HG03175 (cell line): ENCODE results near the gene HNRNPL.
"Not testable (repeated sequence)": the region's sequence is repeated elsewhere in the genome, so short reads cannot be mapped to it uniquely, and the experiment has no call there.

Experiments used
- ATAC-seq: cut with Tn5 transposase; IDR thresholded peaks from one replicate; pipeline ENCODE4 v1.9.1; 2021; ENCODE audit warnings: mild to moderate bottlenecking, moderate library complexity; ENCODE audit not compliant: unreplicated experiment

Gene HNRNPL

GRCh38 chr19:38803543-38803942 lies 46.2 kb downstream of the HNRNPL start:
- no peak for ATAC-seq

GRCh38 chr19:38801359-38802095 lies 48.3 kb downstream of the HNRNPL start:
- no peak for ATAC-seq

GRCh38 chr19:38800577-38801347 lies 49.0 kb downstream of the HNRNPL start:
- no peak for ATAC-seq

DNA sequence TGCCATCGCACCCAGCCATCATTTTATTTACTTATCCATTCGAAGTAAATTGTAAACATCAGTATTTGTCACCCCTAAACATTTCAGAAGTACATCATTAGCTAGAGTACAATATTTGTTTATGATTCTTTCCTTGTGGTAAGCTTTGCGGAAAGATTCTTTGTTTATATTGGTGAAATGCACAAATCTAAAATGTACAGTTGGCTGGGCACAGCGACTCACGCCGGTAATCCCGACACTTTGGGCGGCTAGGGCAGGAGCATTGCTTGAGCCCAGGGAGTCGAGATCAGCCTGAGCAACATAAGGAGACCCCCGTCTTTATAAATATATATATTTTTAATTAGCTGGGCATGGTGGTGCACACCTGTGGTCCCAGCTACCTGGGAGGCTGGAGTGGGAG lies 50.7 kb downstream of the HNRNPL start:
- no peak for ATAC-seq

- not testable (repeated sequence) for ATAC-seq
These were observed 52.0 kb downstream of the HNRNPL start for GRCh38 chr19:38797781-38798180.

GRCh38 chr19:38796154-38796553 lies 53.6 kb downstream of the HNRNPL start:
- ATAC-seq: no peak

DNA sequence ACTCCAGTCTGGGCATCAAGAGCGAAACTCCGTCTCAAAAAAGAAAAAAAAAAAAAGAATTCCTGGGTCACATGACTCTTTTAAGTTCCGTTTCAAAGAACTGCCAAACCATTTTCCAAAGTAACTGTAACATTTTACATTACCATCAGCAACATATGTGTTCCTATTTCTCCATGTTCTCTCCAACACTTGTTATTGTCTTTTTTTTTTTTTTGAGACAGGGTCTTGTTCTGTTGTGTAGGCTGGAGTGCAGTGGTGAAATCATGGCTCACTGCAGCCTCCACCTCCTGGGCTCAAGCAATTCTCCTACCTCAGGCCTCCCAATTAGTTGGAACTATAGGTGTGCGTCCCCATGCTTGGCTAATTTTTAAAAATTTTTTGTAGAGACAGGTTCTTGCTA lies 54.2 kb downstream of the HNRNPL start:
- no peak for ATAC-seq

- no peak for ATAC-seq
These were observed 56.1 kb downstream of the HNRNPL start for GRCh38 chr19:38793671-38794070.

DNA sequence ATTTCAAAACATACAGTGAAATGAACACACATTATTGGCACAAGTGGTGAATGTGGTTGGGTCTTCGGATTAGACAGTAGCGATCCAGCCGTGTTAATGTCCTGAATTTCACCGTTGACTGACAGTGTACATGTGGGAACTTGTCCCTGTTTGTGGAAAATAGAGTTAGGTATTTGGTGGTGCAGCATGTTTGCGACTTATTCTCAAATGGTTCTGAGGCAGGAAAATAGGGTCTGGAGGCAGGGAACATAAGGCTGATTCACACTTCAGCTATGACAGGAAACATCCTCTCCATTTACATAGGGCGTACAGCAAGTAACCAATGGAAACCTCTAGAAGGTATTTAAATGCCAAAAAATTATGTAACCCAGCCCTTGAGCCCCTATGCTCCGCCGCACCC lies 56.6 kb downstream of the HNRNPL start:
- ATAC-seq: no peak

DNA sequence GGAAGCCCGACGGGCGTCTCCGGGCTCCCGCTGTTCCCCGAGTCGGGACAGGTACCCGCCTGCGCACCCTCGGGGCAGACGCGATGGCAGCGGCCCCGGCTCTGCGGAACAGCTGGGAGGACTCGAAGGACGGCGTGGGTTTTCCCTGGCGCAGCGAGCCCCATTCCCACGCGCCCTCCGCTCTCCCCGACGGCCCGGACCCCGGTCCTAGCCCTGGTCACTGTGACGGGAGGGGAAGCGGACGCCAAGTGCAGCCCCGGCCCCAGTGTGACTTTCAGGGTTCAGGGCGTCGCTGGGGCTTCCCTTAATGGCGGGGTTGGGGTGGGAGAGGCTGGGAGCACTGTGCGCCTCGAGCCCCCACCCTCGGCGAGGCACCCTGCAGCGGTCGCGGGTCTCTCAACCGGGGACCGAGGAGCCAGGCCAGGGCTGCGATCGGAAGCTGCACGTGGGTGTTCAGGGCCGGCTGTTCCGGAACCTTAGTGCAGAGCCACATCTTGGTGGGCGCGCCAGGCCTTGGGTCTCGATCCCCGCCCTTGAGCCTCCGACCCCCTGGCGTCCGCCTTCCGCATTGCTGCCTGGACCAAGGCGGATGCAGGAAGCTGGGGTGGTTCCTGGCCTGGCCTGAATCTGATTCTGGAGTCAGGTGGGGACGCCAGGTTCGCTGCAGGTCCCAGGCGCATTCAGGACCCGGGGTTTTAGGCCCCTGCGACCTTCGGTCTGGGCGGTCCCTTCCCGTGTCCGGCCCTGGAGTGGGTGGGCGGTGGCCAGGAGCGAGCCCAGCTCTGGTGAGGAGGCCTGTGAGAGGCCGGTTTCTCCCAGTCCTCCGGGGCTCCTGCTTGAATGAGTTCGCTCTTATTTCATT lies 57.3 kb downstream of the HNRNPL start:
- no peak for ATAC-seq

DNA sequence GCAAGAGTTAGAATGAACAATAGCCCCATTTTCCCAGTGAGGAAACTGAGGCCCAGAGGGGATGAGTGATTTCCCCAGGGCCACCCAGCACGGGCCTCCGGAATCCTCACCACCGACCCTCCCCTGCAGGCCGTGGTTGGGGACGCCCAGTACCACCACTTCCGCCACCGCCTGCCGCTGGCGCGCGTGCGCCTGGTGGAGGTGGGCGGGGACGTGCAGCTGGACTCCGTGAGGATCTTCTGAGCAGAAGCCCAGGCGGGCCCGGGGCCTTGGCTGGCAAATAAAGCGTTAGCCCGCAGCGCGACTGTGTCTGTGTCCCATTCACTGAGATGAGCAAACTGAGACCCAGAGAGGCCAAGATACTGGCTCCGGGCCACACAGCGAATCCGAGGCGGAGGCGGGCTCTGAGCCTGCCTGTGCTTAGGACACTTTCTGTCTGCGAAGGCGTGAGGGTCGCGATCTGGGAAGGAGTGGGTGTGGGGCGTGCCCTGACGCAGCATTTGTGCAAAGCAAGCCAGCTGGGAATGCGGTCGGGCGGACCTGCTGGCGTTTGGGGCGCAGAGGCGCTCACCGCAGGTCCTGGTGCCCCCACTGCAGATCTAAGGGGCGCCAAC lies 58.2 kb downstream of the HNRNPL start:
- ATAC-seq: peak; percentile 73

DNA sequence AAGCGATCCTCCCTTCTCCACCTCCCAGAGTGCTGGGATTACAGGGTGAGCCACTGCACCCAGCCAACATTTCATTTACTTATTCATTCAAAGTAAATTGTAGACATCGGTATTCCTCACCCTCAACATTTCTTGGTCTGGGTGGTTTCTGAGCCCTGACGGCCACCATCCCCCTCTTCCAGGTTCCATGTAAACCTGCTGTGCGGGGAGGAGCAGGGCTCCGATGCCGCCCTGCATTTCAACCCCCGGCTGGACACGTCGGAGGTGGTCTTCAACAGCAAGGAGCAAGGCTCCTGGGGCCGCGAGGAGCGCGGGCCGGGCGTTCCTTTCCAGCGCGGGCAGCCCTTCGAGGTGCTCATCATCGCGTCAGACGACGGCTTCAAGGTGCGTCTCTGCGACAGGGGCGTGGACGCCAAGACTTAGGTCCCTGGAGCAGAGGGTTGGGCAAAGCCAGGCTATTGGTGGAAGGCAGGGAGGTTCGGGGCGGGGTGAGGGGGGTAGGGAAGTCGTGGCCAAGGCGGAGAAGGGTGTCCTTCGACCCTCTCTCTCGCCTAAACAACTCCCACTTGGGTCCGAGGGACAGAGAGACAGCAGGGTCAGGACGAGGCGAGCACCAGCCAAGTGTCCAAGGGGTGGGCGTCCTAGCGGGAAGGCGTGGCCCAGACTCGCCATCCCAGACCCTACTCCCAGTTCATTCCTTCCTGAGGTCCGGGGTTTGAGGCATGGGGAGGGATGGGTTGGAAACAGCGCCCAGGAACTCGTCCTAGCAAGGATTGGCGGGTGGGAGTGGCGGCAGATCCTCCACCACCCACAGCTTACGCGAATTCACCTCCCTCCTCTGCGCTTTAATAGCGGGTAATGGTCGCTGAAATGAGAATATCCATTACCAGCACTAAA lies 59.0 kb downstream of the HNRNPL start:
- not testable (repeated sequence) for ATAC-seq

GRCh38 chr19:38788478-38789243 lies 61.1 kb downstream of the HNRNPL start, which contains the start of gene LGALS7B:
Gene LGALS7B, plus strand, starts transcription at chr19:38789200. Its CDS starts 27 bp downstream, at chr19:38789227.
- ATAC-seq: no peak

GRCh38 chr19:38786572-38787265 lies 63.1 kb downstream of the HNRNPL start:
- no peak for ATAC-seq
